ENCODE results near the gene ZNF324B.
"Not testable (repeated sequence)": the region's sequence is repeated elsewhere in the genome, so short reads cannot be mapped to it uniquely, and the experiment has no call there.

Gene ZNF324B

GRCh38 chr19:58456111-58456510 is 4.7 kb downstream of the ZNF324B start:
- DNase-seq = no peak

GRCh38 chr19:58460039-58460438 is 8.6 kb downstream of the ZNF324B start:
- no peak for DNase-seq

- DNase-seq = no peak
Measured at GRCh38 chr19:58466089-58466759, 14.8 kb downstream of the ZNF324B start.

- peak; percentile 97 for DNase-seq
Measured at GRCh38 chr19:58466760-58467589, 15.6 kb downstream of the ZNF324B start, which contains the start of gene ZNF324. Gene ZNF324 (plus strand): TSS chr19:58467080. CDS start chr19:58469186, 2,106 bp downstream.

GRCh38 chr19:58468216-58468839 is 16.9 kb downstream of the ZNF324B start:
- DNase-seq = no peak

GRCh38 chr19:58469241-58470013 is 18.0 kb downstream of the ZNF324B start:
- DNase-seq = no peak

- DNase-seq = not testable (repeated sequence)
Measured at GRCh38 chr19:58470837-58471543, 19.6 kb downstream of the ZNF324B start.

- DNase-seq = no peak
Measured at GRCh38 chr19:58471736-58472135, 20.3 kb downstream of the ZNF324B start.

GRCh38 chr19:58473775-58474174 is 22.4 kb downstream of the ZNF324B start:
- DNase-seq = no peak

GRCh38 chr19:58474291-58474996 is 23.0 kb downstream of the ZNF324B start:
- DNase-seq = no peak

- no peak for DNase-seq
Measured at GRCh38 chr19:58474997-58475713, 23.7 kb downstream of the ZNF324B start.

GRCh38 chr19:58475714-58476497 is 24.5 kb downstream of the ZNF324B start, which contains the start of gene ZNF446:
Gene ZNF446 (plus strand): TSS chr19:58476352. CDS start chr19:58477219, 867 bp downstream.
- DNase-seq = peak; percentile 96

- no peak for DNase-seq
Measured at GRCh38 chr19:58476498-58477015, 25.1 kb downstream of the ZNF324B start.

GRCh38 chr19:58477130-58477529 is 25.7 kb downstream of the ZNF324B start:
- DNase-seq = no peak

- no peak for DNase-seq
Measured at GRCh38 chr19:58477871-58478270, 26.4 kb downstream of the ZNF324B start.

- DNase-seq = no peak
Measured at GRCh38 chr19:58479303-58479702, 27.9 kb downstream of the ZNF324B start.

- no peak for DNase-seq
Measured at GRCh38 chr19:58479736-58480480, 28.5 kb downstream of the ZNF324B start.

- no peak for DNase-seq
Measured at GRCh38 chr19:58480481-58480830, 29.0 kb downstream of the ZNF324B start.

GRCh38 chr19:58480831-58481230 is 29.4 kb downstream of the ZNF324B start:
- no peak for DNase-seq
